B cell (primary cell): Measurements from ENCODE around the gene CARMIL1. TPM values are rescaled to one million over a fixed set of nuclear protein-coding genes. Genes with fewer than 3 reads are reported as not detected.

ENCODE experiments used
- ATAC-seq: fragments of 200-7000 bp; cut with Tn5 transposase; one replicate; pipeline ENCODE4 v1.10.0; 2021; ENCODE audit warnings: low read depth, mild to moderate bottlenecking, moderate number of reproducible peaks, moderate library complexity
- CTCF ChIA-PET: fragments of 350-600 bp; sonication (Branson Sonifier 250); formaldehyde crosslinking; loops from one replicate; lab custom pipeline; 2021; ENCODE audit warnings: antibody characterized with exemption, inconsistent platforms; lab: Charles Lee
- POLR2A ChIA-PET: fragments of 350-600 bp; sonication (Branson Sonifier 250); formaldehyde crosslinking; loops from one replicate; lab custom pipeline; 2021; ENCODE audit warnings: antibody characterized with exemption; lab: Charles Lee
- DNase-seq: peaks from one replicate; pipeline ENCODE4 v3.0.0; 2013
- H2AFZ ChIP-seq: 2 replicates; pipeline ENCODE4 v1.6.1; 2012; ENCODE audit warnings: mild to moderate bottlenecking, low read depth, low read length; ENCODE audit not compliant: insufficient read depth, poor library complexity, severe bottlenecking
- H3K27ac ChIP-seq, 2 donors: 1 replicate in 1 of 2; 2 replicates in 1 of 2; pipeline ENCODE4 v1.5.1; 2012 to 2013; ENCODE audit warnings: low read length in 2 of 2, mild to moderate bottlenecking in 2 of 2, moderate library complexity in 1 of 2
- H3K27me3 ChIP-seq, 4 experiments: fragments of 200-600 bp in 1 of 4; sonication (generic) in 1 of 4; replicated peaks in 1 of 4; 1 replicate in 2 of 4; 2 replicates in 2 of 4; pipeline versions ENCODE4 v1.6.1 to v1.7.0; 2013 to 2016; ENCODE audit warnings: low read length in 3 of 4, mild to moderate bottlenecking in 2 of 4, mixed read lengths in 1 of 4, moderate library complexity in 1 of 4; ENCODE audit not compliant: insufficient read depth in 4 of 4, control insufficient read depth in 3 of 4; ENCODE audit errors: control extremely low read depth in 1 of 4
- H3K36me3 ChIP-seq, 2 experiments: replicated peaks in 1 of 2; 1 replicate in 1 of 2; 2 replicates in 1 of 2; pipeline versions ENCODE4 v1.6.1 to v1.7.1; 2013; ENCODE audit warnings: low read length in 1 of 2; ENCODE audit not compliant: insufficient read depth in 2 of 2, control insufficient read depth in 1 of 2; ENCODE audit errors: control extremely low read depth in 1 of 2, extremely low read depth in 1 of 2
- H3K4me1 ChIP-seq, 2 donors: fragments of 200-600 bp in 1 of 2; sonication (generic) in 1 of 2; 1 replicate in 1 of 2; 2 replicates in 1 of 2; pipeline versions ENCODE4 v1.5.1 to v1.6.1; 2013 to 2017; ENCODE audit warnings: low read length in 2 of 2; ENCODE audit not compliant: control insufficient read depth in 2 of 2, insufficient read depth in 2 of 2
- H3K4me2 ChIP-seq: replicated peaks from 2 replicates; pipeline ENCODE3; 2012; ENCODE audit warnings: mild to moderate bottlenecking, low read depth, low read length; ENCODE audit not compliant: poor library complexity, severe bottlenecking
- H3K4me3 ChIP-seq, 5 experiments: fragments of 200-600 bp in 1 of 5; sonication (generic) in 1 of 5; 1 replicate in 3 of 5; 2 replicates in 2 of 5; pipeline versions ENCODE4 v1.5.1 to v1.7.0; 2011 to 2016; ENCODE audit warnings: low read length in 4 of 5, mild to moderate bottlenecking in 4 of 5, low read depth in 2 of 5, control low read depth in 1 of 5, moderate library complexity in 1 of 5; ENCODE audit not compliant: insufficient read depth in 1 of 5; ENCODE audit errors: control extremely low read depth in 1 of 5, extremely low read depth in 1 of 5
- H3K79me2 ChIP-seq: fragments of 200-600 bp; sonication (generic); one replicate; pipeline ENCODE4 v1.6.0; 2016; ENCODE audit warnings: low read length; ENCODE audit not compliant: control insufficient read depth, insufficient read depth
- H3K9ac ChIP-seq: fragments of 200-600 bp; sonication (generic); 2 replicates; pipeline ENCODE4 v1.6.1; 2017; ENCODE audit warnings: mild to moderate bottlenecking, low read length, moderate library complexity
- H3K9me3 ChIP-seq, 3 donors: one replicate each; pipeline versions ENCODE4 v1.6.1 to v1.7.1; 2013; ENCODE audit warnings: low read length in 2 of 3; ENCODE audit not compliant: control insufficient read depth in 2 of 3, insufficient read depth in 1 of 3; ENCODE audit errors: control extremely low read depth in 1 of 3
- H4K20me1 ChIP-seq: 2 replicates; pipeline ENCODE4 v1.6.0; 2012; ENCODE audit warnings: mild to moderate bottlenecking, low read length; ENCODE audit not compliant: insufficient read depth, control insufficient read depth, poor library complexity, severe bottlenecking
- H3K27ac Mint-ChIP-seq: one replicate; pipeline ENCODE4 v1.8.0; 2021; ENCODE audit warnings: mixed read lengths
- H3K27me3 Mint-ChIP-seq: one replicate; pipeline ENCODE4 v1.8.0; 2021; ENCODE audit warnings: mixed read lengths
- H3K4me1 Mint-ChIP-seq: one replicate; pipeline ENCODE4 v1.8.0; 2021; ENCODE audit warnings: mixed read lengths
- H3K4me3 Mint-ChIP-seq: one replicate; pipeline ENCODE4 v1.8.0; 2021; ENCODE audit warnings: mixed read lengths
- H3K9me3 Mint-ChIP-seq: one replicate; pipeline ENCODE4 v1.8.0; 2022; ENCODE audit warnings: mixed read lengths; ENCODE audit not compliant: insufficient read depth
- CTCF ChIP-seq: fragments of 200-600 bp; IDR thresholded peaks from one replicate; pipeline ENCODE4 v1.8.0; 2022; ENCODE audit warnings: antibody characterized with exemption, mild to moderate bottlenecking
- EZH2 ChIP-seq: IDR thresholded peaks from 2 replicates; pipeline ENCODE4 v1.6.1; 2012; ENCODE audit warnings: borderline replicate concordance, low read depth, mild to moderate bottlenecking, moderate library complexity, low read length; ENCODE audit not compliant: insufficient read depth, poor library complexity, severe bottlenecking
- WGBS: methylation state at CpG from one replicate; pipeline ENCODE4 v1.1.5; 2013; ENCODE audit warnings: missing lambda C conversion rate; ENCODE audit not compliant: insufficient coverage; 5-methylcytosine and 5-hydroxymethylcytosine counted together
- intact Hi-C: fragments of 100-400 bp; cut with micrococcal nuclease; formaldehyde crosslinking; loops from one replicate; pipeline ENCODE4 v1.10.0; 2022
- polyA plus RNA-seq: library from polyadenylated mRNA; depleted of rRNA; stranded (reverse); fragments of >200 nt; gene quantifications from 2 replicates; pipeline ENCODE4 v1.2.3, GENCODE V29; 2012
- total RNA-seq, 2 donors: library from RNA; stranded (reverse); fragments of 120-200 nt in 1 of 2; gene quantifications; 1 replicate in 1 of 2; 2 replicates in 1 of 2; pipeline versions ENCODE4 v1.2.3 to v1.2.4, GENCODE V29; 2013 to 2022

The CARMIL1 gene
- total and polyA plus RNA-seq, 2 donors (not counting 1 experiment from before 2014, with no cell fraction given): 7.5 to 11.0 TPM

- Mint-ChIP-seq H3K4me1 (peaks cover 2% of the 10 kb centered on the region), H3K9me3 (no peaks in the 10 kb centered on the region), H3K27ac (no peak overlapping the region), H3K27me3 (peaks cover 3% of the 10 kb centered on the region), H3K4me3 (no peak overlapping the region)
- WGBS: no CpG with 5 or more reads among the region's 2 CpGs
- TF ChIP-seq CTCF (no peak), EZH2 (no peak)
- intact Hi-C loops: loop anchor here (2.0 kb wide), 1 partner anchor 679 kb away; no protein-coding TSS in a partner anchor
- ChIA-PET CTCF (interaction anchor here (0.9 to 10.7 kb wide), 4 partner anchors 9 to 293 kb away, joined by 3 to 353 read pairs (median 59); no protein-coding TSS in a partner anchor), POLR2A (no interaction called here)
- ATAC-seq (no peak), DNase-seq (no peak)
- Histone ChIP-seq H4K20me1 (no peaks in the 10 kb centered on the region), H3K36me3 (no peaks in the 10 kb centered on the region), H3K9ac (no peak overlapping the region), H3K4me2 (no peak overlapping the region), H3K4me3 (no peak overlapping the region), H2AFZ (no peak overlapping the region), H3K79me2 (no peaks in the 10 kb centered on the region), H3K4me1 (no peaks in the 10 kb centered on the region), H3K27ac (no peak overlapping the region), H3K27me3 (no peaks in the 10 kb centered on the region), H3K9me3 (no peaks in the 10 kb centered on the region)
Measured at GRCh38 chr6:25263657-25264056, 15.5 kb upstream of the CARMIL1 start.

GRCh38 chr6:25266456-25267100 lies 12.6 kb upstream of the CARMIL1 start:
- no peaks in the 10 kb centered on the region for H3K79me2 ChIP-seq
- no peaks in the 10 kb centered on the region for H3K4me1 ChIP-seq
- H3K4me1 Mint-ChIP-seq: peaks cover 2% of the 10 kb centered on the region
- no peaks in the 10 kb centered on the region for H4K20me1 ChIP-seq
- H3K4me2 ChIP-seq: no peak overlapping the region
- ChIA-PET POLR2A (interaction anchor here (0.6 kb wide), 1 partner anchor 138 kb away, joined by 4 read pairs; no protein-coding TSS in a partner anchor), CTCF (interaction anchor here (1.0 to 10.7 kb wide), 31 partner anchors 9 to 725 kb away, joined by 3 to 353 read pairs (median 6); partner anchors contain the start of gene CARMIL1)
- WGBS: no CpG with 5 or more reads among the region's 5 CpGs
- no peaks in the 10 kb centered on the region for H3K9me3 Mint-ChIP-seq
- no peak for DNase-seq
- H3K9me3 ChIP-seq: no peaks in the 10 kb centered on the region
- H2AFZ ChIP-seq: no peak overlapping the region
- ATAC-seq: no peak
- intact Hi-C loops: no loop called here
- H3K27ac Mint-ChIP-seq: no peak overlapping the region
- no peak overlapping the region for H3K4me3 ChIP-seq
- H3K27ac ChIP-seq: no peak overlapping the region
- no peaks in the 10 kb centered on the region for H3K36me3 ChIP-seq
- H3K27me3 Mint-ChIP-seq: peaks cover 3% of the 10 kb centered on the region
- no peaks in the 10 kb centered on the region for H3K27me3 ChIP-seq
- no peak overlapping the region for H3K9ac ChIP-seq
- no peak overlapping the region for H3K4me3 Mint-ChIP-seq
- TF ChIP-seq CTCF (no peak), EZH2 (no peak)
